Peyer's patch (tissue), 4 donors: Measurements from ENCODE around the gene CCNG2. TPM values are rescaled to one million over a fixed set of nuclear protein-coding genes. Genes with fewer than 3 reads are reported as not detected.

Experiments used
- DNase-seq, 3 donors: peaks; one replicate each; pipeline ENCODE4 v3.0.0-alpha.2; 2017 to 2019
- H3K27ac ChIP-seq, 4 donors: fragments of 200-600 bp; sonication (generic); one replicate each; pipeline ENCODE4 v1.5.1; 2016 to 2019
- H3K27me3 ChIP-seq, 2 donors: fragments of 200-600 bp; sonication (generic); one replicate each; pipeline ENCODE4 v1.5.1; 2019
- H3K36me3 ChIP-seq, 3 donors: fragments of 200-600 bp; sonication (generic); one replicate each; pipeline ENCODE4 v1.5.1; 2016 to 2019
- H3K4me1 ChIP-seq, 4 donors: fragments of 200-600 bp; sonication (generic); one replicate each; pipeline ENCODE4 v1.5.1; 2016 to 2019
- H3K4me3 ChIP-seq, 4 donors: fragments of 200-600 bp; sonication (generic); 1 replicate in 3 of 4; 2 replicates in 1 of 4; pipeline ENCODE4 v1.5.1; 2016 to 2019; ENCODE audit warnings: mild to moderate bottlenecking in 1 of 4
- H3K9me3 ChIP-seq, 4 donors: fragments of 200-600 bp; sonication (generic); one replicate each; pipeline ENCODE4 v1.5.1; 2016 to 2019; ENCODE audit warnings: mild to moderate bottlenecking in 1 of 4
- POLR2A ChIP-seq, 2 donors: fragments of 450-650 bp; IDR thresholded peaks; one replicate each; pipeline ENCODE4 v1.5.1; 2017; ENCODE audit warnings: antibody characterized with exemption in 2 of 2, mild to moderate bottlenecking in 2 of 2, moderate library complexity in 2 of 2
- total RNA-seq, 4 donors: library from RNA; depleted of rRNA; stranded (reverse); fragments of >200 nt; gene quantifications; one replicate each; pipeline ENCODE4 v1.1.0, GENCODE V29; 2016
- TF ChIP-seq, protein P1 (sequence below), 6 experiments: fragments of 450-650 bp in 4 of 6; fragments of 200-600 bp in 2 of 6; sonication (generic) in 1 of 6; IDR thresholded peaks; one replicate each; pipeline ENCODE4 v1.5.1; 2017 to 2019; ENCODE audit warnings: antibody characterized with exemption in 6 of 6, mild to moderate bottlenecking in 3 of 6, moderate library complexity in 1 of 6

The CCNG2 gene
- total RNA-seq, 4 donors from 2014 or later = 19.8 to 29.7 (median 25.8) TPM

DNA sequence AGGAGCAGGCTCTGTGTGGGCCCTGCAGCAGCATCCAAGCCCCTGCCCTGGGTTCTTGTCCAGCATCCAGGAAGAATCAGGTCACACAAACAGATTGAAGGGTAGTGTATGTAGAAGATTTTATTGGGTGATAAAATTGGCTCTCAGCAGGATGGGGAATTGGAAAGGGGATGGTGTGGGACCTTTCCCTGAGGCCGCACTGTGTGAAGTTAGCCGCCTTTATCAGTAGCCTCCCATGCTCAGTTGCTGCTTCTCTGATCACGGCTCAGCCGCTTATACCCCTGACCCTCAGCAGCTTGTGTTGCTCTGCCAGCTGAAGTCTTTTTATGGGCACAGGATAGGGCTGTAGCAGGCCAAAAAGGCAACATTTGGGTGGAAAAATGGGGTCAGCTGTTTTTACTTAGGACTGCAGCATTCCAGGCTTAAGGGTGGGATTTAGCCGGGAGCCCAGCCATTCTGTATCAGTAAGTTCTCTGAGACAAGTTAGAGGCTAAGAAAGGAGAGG, 35.2 kb upstream of the CCNG2 start:
- Histone ChIP-seq H3K4me1 (no peaks in the 10 kb centered on the region), H3K9me3 (no peaks in the 10 kb centered on the region), H3K36me3 (no peaks in the 10 kb centered on the region), H3K4me3 (no peak overlapping the region), H3K27me3 (no peaks in the 10 kb centered on the region), H3K27ac (no peak overlapping the region)
- TF ChIP-seq, protein P1, sequence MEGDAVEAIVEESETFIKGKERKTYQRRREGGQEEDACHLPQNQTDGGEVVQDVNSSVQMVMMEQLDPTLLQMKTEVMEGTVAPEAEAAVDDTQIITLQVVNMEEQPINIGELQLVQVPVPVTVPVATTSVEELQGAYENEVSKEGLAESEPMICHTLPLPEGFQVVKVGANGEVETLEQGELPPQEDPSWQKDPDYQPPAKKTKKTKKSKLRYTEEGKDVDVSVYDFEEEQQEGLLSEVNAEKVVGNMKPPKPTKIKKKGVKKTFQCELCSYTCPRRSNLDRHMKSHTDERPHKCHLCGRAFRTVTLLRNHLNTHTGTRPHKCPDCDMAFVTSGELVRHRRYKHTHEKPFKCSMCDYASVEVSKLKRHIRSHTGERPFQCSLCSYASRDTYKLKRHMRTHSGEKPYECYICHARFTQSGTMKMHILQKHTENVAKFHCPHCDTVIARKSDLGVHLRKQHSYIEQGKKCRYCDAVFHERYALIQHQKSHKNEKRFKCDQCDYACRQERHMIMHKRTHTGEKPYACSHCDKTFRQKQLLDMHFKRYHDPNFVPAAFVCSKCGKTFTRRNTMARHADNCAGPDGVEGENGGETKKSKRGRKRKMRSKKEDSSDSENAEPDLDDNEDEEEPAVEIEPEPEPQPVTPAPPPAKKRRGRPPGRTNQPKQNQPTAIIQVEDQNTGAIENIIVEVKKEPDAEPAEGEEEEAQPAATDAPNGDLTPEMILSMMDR (IDR thresholded peaks at IDR 0.05) = no peak
- TF ChIP-seq POLR2A (IDR thresholded peaks at IDR 0.05) = no peak
- DNase-seq = no peak

DNA sequence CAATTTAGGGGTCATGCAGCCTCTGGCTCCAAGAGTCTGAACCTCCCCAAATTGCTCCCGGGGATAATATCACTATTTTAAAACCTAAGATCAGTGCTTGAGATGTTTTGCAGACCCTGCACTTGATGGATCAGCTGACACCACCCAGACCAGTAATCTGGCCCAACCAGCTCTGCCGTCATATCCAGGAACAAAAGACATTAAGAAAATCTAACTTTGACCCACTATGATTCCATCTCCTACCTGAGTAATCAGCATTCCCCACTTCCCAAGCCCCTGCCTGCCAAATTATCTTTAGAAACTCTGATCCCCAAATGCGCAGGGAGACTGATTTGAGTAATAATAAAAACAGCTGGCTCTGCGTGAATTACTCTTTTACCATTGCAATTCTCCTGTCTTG, 34.4 kb upstream of the CCNG2 start:
- H3K4me1 ChIP-seq = peaks cover 0 to 4% (median 0%) of the 10 kb centered on the region in 4 donors
- H3K27ac ChIP-seq = no peak overlapping the region
- no peaks in the 10 kb centered on the region for H3K27me3 ChIP-seq
- DNase-seq = no peak
- H3K36me3 ChIP-seq = no peaks in the 10 kb centered on the region
- no peak overlapping the region for H3K4me3 ChIP-seq
- no peaks in the 10 kb centered on the region for H3K9me3 ChIP-seq
- no peak for TF ChIP-seq POLR2A (IDR thresholded peaks at IDR 0.05)
- TF ChIP-seq, protein P1 (IDR thresholded peaks at IDR 0.05) = no peak

DNA sequence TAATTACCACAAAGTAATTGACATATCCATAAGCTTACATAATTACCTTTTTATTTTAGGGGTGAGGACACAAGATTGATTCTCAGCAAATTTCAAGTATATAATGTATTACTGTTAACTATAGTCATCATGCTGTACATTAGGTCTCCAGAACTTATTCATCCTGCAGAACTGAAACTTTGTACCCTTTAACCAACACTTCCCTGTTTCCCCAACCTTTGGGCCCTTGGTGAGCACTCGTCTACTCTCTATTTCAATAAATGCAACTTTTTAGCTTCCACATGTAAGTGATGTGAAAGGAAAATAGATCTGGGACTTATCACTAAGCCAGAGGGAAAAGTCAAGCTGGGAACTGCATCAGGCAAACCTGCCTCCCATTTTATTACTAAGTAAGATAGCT, 33.6 kb upstream of the CCNG2 start:
- TF ChIP-seq, protein P1 (IDR thresholded peaks at IDR 0.05) = no peak
- no peak for TF ChIP-seq POLR2A (IDR thresholded peaks at IDR 0.05)
- H3K27ac ChIP-seq = no peak overlapping the region

DNA sequence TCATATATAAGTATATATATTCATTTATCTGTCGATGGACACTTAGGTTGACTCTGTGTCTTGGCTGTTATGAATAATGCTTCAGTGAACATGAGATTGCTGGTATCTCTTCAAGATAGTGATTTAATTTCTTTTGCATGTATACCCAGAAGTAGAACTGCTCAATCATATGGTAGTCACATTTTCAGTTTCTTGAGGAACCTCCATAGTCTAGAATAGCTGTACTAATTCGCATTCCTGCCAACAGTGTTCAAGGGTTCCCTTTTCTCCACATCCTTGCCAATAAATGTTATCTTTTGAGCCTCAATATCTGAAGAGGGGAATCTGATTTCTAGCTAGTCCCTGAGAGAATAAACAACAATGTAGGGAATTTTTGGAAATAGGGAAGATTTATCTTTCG, 32.4 kb upstream of the CCNG2 start:
- no peaks in the 10 kb centered on the region for H3K36me3 ChIP-seq
- no peak overlapping the region for H3K27ac ChIP-seq
- H3K4me1 ChIP-seq = peaks cover 0 to 4% (median 2%) of the 10 kb centered on the region in 4 donors
- no peak for DNase-seq
- no peaks in the 10 kb centered on the region for H3K27me3 ChIP-seq
- H3K9me3 ChIP-seq = no peaks in the 10 kb centered on the region
- TF ChIP-seq POLR2A (IDR thresholded peaks at IDR 0.05) = no peak
- TF ChIP-seq, protein P1 (IDR thresholded peaks at IDR 0.05) = no peak
- H3K4me3 ChIP-seq = no peak overlapping the region

More for the DNA sequence above, 33.6 kb upstream of the CCNG2 start:
- Histone ChIP-seq H3K4me1 (peaks cover 0 to 4% (median 2%) of the 10 kb centered on the region in 4 donors), H3K9me3 (no peaks in the 10 kb centered on the region), H3K27me3 (no peaks in the 10 kb centered on the region), H3K4me3 (no peak overlapping the region), H3K36me3 (no peaks in the 10 kb centered on the region)
- DNase-seq = no peak

DNA sequence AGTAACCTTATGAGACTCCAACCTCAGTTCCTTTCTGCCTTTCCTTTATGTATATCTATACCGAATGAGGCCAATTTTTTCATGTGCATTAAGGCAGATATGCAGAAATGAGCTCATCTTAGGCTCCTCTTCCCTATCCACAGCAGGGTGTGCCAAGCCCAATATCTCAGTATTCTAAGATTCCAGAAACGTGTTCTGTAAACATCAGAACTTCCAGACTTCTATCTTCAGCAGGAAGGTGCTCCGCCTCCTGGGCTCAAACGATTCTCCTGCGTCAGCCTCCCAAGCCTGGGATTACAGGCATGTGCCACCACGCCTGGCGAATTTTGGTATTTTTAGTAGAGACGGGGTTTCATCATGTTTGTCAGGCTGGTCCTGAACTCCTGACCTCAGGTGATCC, 31.0 kb upstream of the CCNG2 start:
- DNase-seq = no peak
- H3K27ac ChIP-seq = no peak overlapping the region
- TF ChIP-seq POLR2A (IDR thresholded peaks at IDR 0.05) = no peak
- TF ChIP-seq, protein P1 (IDR thresholded peaks at IDR 0.05) = no peak
- no peaks in the 10 kb centered on the region for H3K27me3 ChIP-seq
- no peak overlapping the region for H3K4me3 ChIP-seq
- H3K9me3 ChIP-seq = no peaks in the 10 kb centered on the region
- no peaks in the 10 kb centered on the region for H3K36me3 ChIP-seq
- H3K4me1 ChIP-seq = peaks cover 0 to 4% (median 2%) of the 10 kb centered on the region in 4 donors

DNA sequence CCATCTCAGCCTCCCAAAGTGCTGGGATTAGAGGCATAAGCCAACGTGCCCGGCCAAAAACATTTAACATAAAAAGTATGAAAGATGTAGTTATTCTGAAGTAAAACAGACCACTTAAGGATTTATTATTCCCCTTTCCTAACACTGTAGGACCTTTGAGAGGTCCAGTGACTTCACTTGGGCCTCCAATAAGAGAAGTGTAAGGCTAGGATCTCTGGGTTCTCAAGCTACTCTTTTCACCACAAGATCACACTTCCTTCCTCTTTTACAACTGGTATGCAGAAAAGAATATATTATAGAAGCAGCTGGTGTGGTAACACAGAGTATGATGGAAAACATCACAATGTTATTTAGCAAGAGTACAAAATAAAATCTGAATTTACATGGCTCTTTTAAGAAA, 30.2 kb upstream of the CCNG2 start:
- H3K4me3 ChIP-seq = no peak overlapping the region
- TF ChIP-seq, protein P1 (IDR thresholded peaks at IDR 0.05) = no peak
- no peak for TF ChIP-seq POLR2A (IDR thresholded peaks at IDR 0.05)
- peak overlapping the region in 3 of 4 donors; percentile 45 to 66 (median 63) for H3K27ac ChIP-seq
- H3K4me1 ChIP-seq = peaks cover 0 to 4% (median 2%) of the 10 kb centered on the region in 4 donors
- no peaks in the 10 kb centered on the region for H3K9me3 ChIP-seq
- H3K36me3 ChIP-seq = no peaks in the 10 kb centered on the region
- no peak for DNase-seq
- H3K27me3 ChIP-seq = no peaks in the 10 kb centered on the region
